Epithelial cell of esophagus (primary cell): ENCODE results near the gene POLR2A.

Experiments
- DNase-seq: peaks from one replicate; pipeline ENCODE4 v3.0.0; 2010; ENCODE audit warnings: low read depth
- H3K4me3 ChIP-seq: 2 replicates; pipeline ENCODE4 v1.5.1; 2011; ENCODE audit warnings: mild to moderate bottlenecking, low read length, control low read depth
- CTCF ChIP-seq: IDR thresholded peaks from 2 replicates; pipeline ENCODE4 v1.5.1; 2011; ENCODE audit warnings: low read depth, mild to moderate bottlenecking, low read length, control low read depth, inconsistent platforms; ENCODE audit not compliant: insufficient read depth; ENCODE audit errors: missing control alignments

The POLR2A gene

GRCh38 chr17:7463372-7463846, 20.8 kb upstream of the POLR2A start:
- TF ChIP-seq CTCF, result no peak
- H3K4me3 ChIP-seq, result no peak overlapping the region
- no peak for DNase-seq

- no peak for TF ChIP-seq CTCF
- no peak overlapping the region for H3K4me3 ChIP-seq
- peak; percentile 75 for DNase-seq
Observed at GRCh38 chr17:7464081-7464480, 20.1 kb upstream of the POLR2A start.

- no peak for TF ChIP-seq CTCF
- H3K4me3 ChIP-seq, result no peak overlapping the region
- no peak for DNase-seq
Observed at GRCh38 chr17:7465597-7466275, 18.4 kb upstream of the POLR2A start.

GRCh38 chr17:7466318-7466638, 17.9 kb upstream of the POLR2A start:
- no peak overlapping the region for H3K4me3 ChIP-seq
- no peak for TF ChIP-seq CTCF
- DNase-seq, result no peak

GRCh38 chr17:7466639-7467341, 17.4 kb upstream of the POLR2A start:
- no peak overlapping the region for H3K4me3 ChIP-seq
- no peak for DNase-seq
- TF ChIP-seq CTCF, result no peak

GRCh38 chr17:7467498-7467897, 16.7 kb upstream of the POLR2A start:
- DNase-seq, result no peak
- TF ChIP-seq CTCF, result no peak
- no peak overlapping the region for H3K4me3 ChIP-seq

- TF ChIP-seq CTCF, result no peak
- no peak overlapping the region for H3K4me3 ChIP-seq
- no peak for DNase-seq
Observed at GRCh38 chr17:7468290-7468689, 15.9 kb upstream of the POLR2A start.
